AG09309 (cell line): ENCODE data around the gene RAMP3.

Source experiments
- DNase-seq: peaks from one replicate; pipeline ENCODE4 v3.0.0-alpha.2; 2010; ENCODE audit warnings: low read depth
- H3K4me3 ChIP-seq: 2 replicates; pipeline ENCODE4 v1.5.1; 2011; ENCODE audit warnings: mild to moderate bottlenecking, low read depth, low read length, moderate library complexity; ENCODE audit not compliant: control insufficient read depth
- TF ChIP-seq, protein P1 (sequence below): IDR thresholded peaks from 2 replicates; pipeline ENCODE4 v1.5.1; 2011; ENCODE audit warnings: mild to moderate bottlenecking, low read depth, low read length, inconsistent platforms; ENCODE audit not compliant: insufficient read depth, control insufficient read depth; ENCODE audit errors: missing control alignments

Gene RAMP3

GRCh38 chr7:45125193-45125904 lies 32.2 kb upstream of the RAMP3 start:
- DNase-seq = no peak
- no peak overlapping the region for H3K4me3 ChIP-seq
- TF ChIP-seq, protein P1, sequence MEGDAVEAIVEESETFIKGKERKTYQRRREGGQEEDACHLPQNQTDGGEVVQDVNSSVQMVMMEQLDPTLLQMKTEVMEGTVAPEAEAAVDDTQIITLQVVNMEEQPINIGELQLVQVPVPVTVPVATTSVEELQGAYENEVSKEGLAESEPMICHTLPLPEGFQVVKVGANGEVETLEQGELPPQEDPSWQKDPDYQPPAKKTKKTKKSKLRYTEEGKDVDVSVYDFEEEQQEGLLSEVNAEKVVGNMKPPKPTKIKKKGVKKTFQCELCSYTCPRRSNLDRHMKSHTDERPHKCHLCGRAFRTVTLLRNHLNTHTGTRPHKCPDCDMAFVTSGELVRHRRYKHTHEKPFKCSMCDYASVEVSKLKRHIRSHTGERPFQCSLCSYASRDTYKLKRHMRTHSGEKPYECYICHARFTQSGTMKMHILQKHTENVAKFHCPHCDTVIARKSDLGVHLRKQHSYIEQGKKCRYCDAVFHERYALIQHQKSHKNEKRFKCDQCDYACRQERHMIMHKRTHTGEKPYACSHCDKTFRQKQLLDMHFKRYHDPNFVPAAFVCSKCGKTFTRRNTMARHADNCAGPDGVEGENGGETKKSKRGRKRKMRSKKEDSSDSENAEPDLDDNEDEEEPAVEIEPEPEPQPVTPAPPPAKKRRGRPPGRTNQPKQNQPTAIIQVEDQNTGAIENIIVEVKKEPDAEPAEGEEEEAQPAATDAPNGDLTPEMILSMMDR = no peak

- no peak overlapping the region for H3K4me3 ChIP-seq
- TF ChIP-seq, protein P1 = no peak
- DNase-seq = no peak
Measured at GRCh38 chr7:45126201-45126600, 31.4 kb upstream of the RAMP3 start.

DNA sequence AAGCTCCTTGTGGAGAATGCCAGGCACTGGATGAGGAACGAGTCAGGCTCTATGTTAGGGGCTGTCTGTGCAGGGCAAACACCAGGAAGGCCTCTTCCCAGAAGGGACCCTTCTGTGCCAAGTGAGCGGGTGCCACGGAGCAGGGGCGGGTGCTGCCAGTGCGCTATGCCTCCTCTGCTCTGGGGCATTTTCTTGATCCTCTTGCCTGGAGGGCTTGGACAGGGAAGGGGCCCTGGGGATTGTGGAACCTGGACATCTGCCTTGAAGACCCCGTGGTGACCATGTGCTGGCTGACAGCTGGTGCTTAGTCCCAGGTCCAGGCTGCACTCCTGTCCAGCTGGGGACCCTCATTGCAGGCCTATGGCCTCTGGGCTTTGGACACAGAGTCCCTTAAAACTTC lies 30.7 kb upstream of the RAMP3 start:
- H3K4me3 ChIP-seq = no peak overlapping the region
- TF ChIP-seq, protein P1 = no peak
- no peak for DNase-seq

DNA sequence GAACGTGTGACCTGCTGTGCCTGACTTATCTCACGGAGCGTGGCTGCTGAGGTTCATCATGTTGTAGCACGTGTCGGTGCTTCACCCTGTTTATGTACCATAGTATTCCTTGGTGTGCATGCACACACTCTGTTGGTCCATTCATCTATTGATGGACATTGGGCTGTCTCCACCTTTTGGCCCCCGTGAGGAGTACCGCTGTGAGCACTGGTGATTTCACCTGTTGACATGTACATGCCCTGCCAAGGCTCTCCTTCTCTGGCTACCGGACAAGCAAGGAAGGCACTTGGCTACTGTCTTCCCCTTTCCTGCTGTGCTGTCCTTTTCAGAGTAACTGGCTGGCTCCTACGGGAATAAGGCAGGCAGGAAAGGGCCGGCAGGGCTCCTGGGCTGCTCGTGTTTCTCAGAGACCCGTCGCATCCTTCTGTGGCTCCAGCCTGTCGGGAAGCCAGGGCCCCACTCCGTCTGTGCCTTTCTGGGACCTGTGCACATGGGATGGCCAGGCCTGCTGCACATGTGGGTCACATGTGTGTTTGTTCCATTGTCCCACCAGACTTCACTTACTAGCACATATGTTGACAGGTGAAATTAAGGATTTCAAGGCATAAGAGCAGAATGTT lies 28.3 kb upstream of the RAMP3 start:
- H3K4me3 ChIP-seq = no peak overlapping the region
- no peak for DNase-seq
- TF ChIP-seq, protein P1 = no peak

GRCh38 chr7:45129906-45130305 lies 27.7 kb upstream of the RAMP3 start:
- TF ChIP-seq, protein P1 = no peak
- no peak for DNase-seq
- no peak overlapping the region for H3K4me3 ChIP-seq

DNA sequence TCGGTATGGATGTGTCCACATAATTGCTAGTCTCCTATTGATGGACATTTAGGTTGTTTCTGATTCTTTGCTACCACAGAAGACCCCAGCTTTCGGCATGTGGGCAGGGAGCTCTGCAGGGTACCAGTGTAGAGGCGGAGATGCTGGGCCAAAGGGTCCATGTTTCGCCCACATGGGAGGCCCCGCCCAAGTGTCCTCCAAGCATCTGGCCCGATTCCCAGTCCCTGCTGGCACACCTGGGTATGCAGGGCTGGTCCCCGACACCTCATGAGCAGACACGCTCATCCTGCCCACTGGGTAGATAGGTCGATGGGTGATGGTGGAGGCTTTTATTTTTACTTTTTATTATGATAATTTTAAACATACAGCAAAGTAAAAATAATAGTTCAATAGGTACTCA lies 26.7 kb upstream of the RAMP3 start:
- H3K4me3 ChIP-seq = no peak overlapping the region
- no peak for DNase-seq
- TF ChIP-seq, protein P1 = no peak
